H9 (cell line): Measurements from ENCODE around the gene DUOXA1. TPM values are rescaled to one million over a fixed set of nuclear protein-coding genes. Genes with fewer than 3 reads are reported as not detected.
A peak's percentile ranks its signal among the peaks of the same experiment; 100 is the strongest.

ENCODE experiments used
- DNase-seq: peaks from one replicate; pipeline ENCODE4 v3.0.0-alpha.2; 2017
- H2AFZ ChIP-seq: one replicate; pipeline ENCODE4 v1.6.1; 2013; ENCODE audit warnings: mild to moderate bottlenecking, low read length, control low read depth, moderate library complexity
- H2AK5ac ChIP-seq: 2 replicates; pipeline ENCODE4 v1.6.1; 2013; ENCODE audit warnings: low read length, control low read depth, mixed read lengths; ENCODE audit not compliant: insufficient read length
- H2BK120ac ChIP-seq: one replicate; pipeline ENCODE4 v1.6.1; 2013; ENCODE audit warnings: low read depth, mild to moderate bottlenecking, low read length, control low read depth, inconsistent platforms; ENCODE audit not compliant: poor library complexity, severe bottlenecking
- H2BK12ac ChIP-seq: 2 replicates; pipeline ENCODE4 v1.6.1; 2013; ENCODE audit warnings: low read length, control low read depth, mixed read lengths, low read depth; ENCODE audit not compliant: insufficient read length
- H2BK15ac ChIP-seq: 2 replicates; pipeline ENCODE4 v1.6.1; 2013; ENCODE audit warnings: low read depth, low read length, control low read depth
- H2BK20ac ChIP-seq: one replicate; pipeline ENCODE4 v1.6.1; 2013; ENCODE audit warnings: low read depth, mild to moderate bottlenecking, low read length, control low read depth, inconsistent platforms; ENCODE audit not compliant: poor library complexity, severe bottlenecking
- H2BK5ac ChIP-seq: 2 replicates; pipeline ENCODE4 v1.6.1; 2013; ENCODE audit warnings: low read length, control low read depth, mixed read lengths; ENCODE audit not compliant: insufficient read length
- H3K14ac ChIP-seq: 2 replicates; pipeline ENCODE4 v1.6.1; 2013; ENCODE audit warnings: low read length, control low read depth; ENCODE audit not compliant: insufficient read depth
- H3K18ac ChIP-seq: 2 replicates; pipeline ENCODE4 v1.6.1; 2013; ENCODE audit warnings: low read depth, mild to moderate bottlenecking, mixed read lengths, low read length, control low read depth; ENCODE audit not compliant: insufficient read length
- H3K23ac ChIP-seq: 2 replicates; pipeline ENCODE4 v1.6.1; 2013; ENCODE audit warnings: low read length, control low read depth, mixed read lengths, low read depth; ENCODE audit not compliant: insufficient read length
- H3K23me2 ChIP-seq: 2 replicates; pipeline ENCODE4 v1.6.1; 2013; ENCODE audit warnings: low read depth, mild to moderate bottlenecking, mixed read lengths, low read length, control low read depth; ENCODE audit not compliant: insufficient read length, poor library complexity, severe bottlenecking
- H3K27ac ChIP-seq: 2 replicates; pipeline ENCODE4 v1.5.1; 2013; ENCODE audit warnings: low read length, control low read depth, mixed read lengths, low read depth; ENCODE audit not compliant: insufficient read length
- H3K27me3 ChIP-seq: 2 replicates; pipeline ENCODE4 v1.6.1; 2013; ENCODE audit warnings: low read length, control low read depth, inconsistent platforms; ENCODE audit not compliant: insufficient read depth
- H3K4ac ChIP-seq: 2 replicates; pipeline ENCODE4 v1.6.1; 2013; ENCODE audit warnings: low read depth, mild to moderate bottlenecking, control low read depth, inconsistent platforms, low read length, moderate library complexity
- H3K4me1 ChIP-seq: 2 replicates; pipeline ENCODE4 v1.6.1; 2013; ENCODE audit warnings: low read length, control low read depth, inconsistent platforms; ENCODE audit not compliant: insufficient read depth
- H3K4me2 ChIP-seq: 2 replicates; pipeline ENCODE4 v1.6.1; 2013; ENCODE audit warnings: low read length, control low read depth, mixed read lengths; ENCODE audit not compliant: insufficient read length, insufficient read depth
- H3K56ac ChIP-seq: 2 replicates; pipeline ENCODE4 v1.6.1; 2013; ENCODE audit warnings: low read depth, mild to moderate bottlenecking, mixed read lengths, low read length, control low read depth; ENCODE audit not compliant: insufficient read length
- H3K79me1 ChIP-seq: 2 replicates; pipeline ENCODE4 v1.6.1; 2013; ENCODE audit warnings: low read depth, mild to moderate bottlenecking, moderate library complexity, low read length, control low read depth, inconsistent platforms; ENCODE audit not compliant: insufficient read depth, poor library complexity, severe bottlenecking
- H3K79me2 ChIP-seq: 2 replicates; pipeline ENCODE4 v1.6.1; 2013; ENCODE audit warnings: low read length, control low read depth, inconsistent platforms; ENCODE audit not compliant: insufficient read depth
- H3K9ac ChIP-seq: 2 replicates; pipeline ENCODE4 v1.6.1; 2013; ENCODE audit warnings: low read length, control low read depth, mixed read lengths; ENCODE audit not compliant: insufficient read length; ENCODE audit errors: extremely low read depth
- H3K9me3 ChIP-seq: one replicate; pipeline ENCODE4 v1.6.1; 2013; ENCODE audit warnings: low read depth, low read length, inconsistent platforms; ENCODE audit not compliant: control insufficient read depth
- H3T11ph ChIP-seq: one replicate; pipeline ENCODE4 v1.6.1; 2013; ENCODE audit warnings: mild to moderate bottlenecking, low read length, control low read depth, inconsistent platforms
- H4K20me1 ChIP-seq: one replicate; pipeline ENCODE4 v1.6.1; 2013; ENCODE audit not compliant: control insufficient read depth, insufficient read length, insufficient read depth
- H4K5ac ChIP-seq: 2 replicates; pipeline ENCODE4 v1.6.1; 2013; ENCODE audit warnings: low read depth, mild to moderate bottlenecking, mixed read lengths, low read length, control low read depth; ENCODE audit not compliant: insufficient read length
- H4K8ac ChIP-seq: replicated peaks from 2 replicates; pipeline ENCODE4 v1.6.1; 2013; ENCODE audit warnings: low read length, control low read depth, mixed read lengths, low read depth; ENCODE audit not compliant: insufficient read length
- H4K91ac ChIP-seq: 2 replicates; pipeline ENCODE4 v1.6.1; 2013; ENCODE audit warnings: low read depth, mild to moderate bottlenecking, moderate library complexity, mixed read lengths, low read length, control low read depth; ENCODE audit not compliant: insufficient read length
- H3K27ac Mint-ChIP-seq, 3 experiments: 2 replicates in 2 of 3; 3 replicates in 1 of 3; pipeline ENCODE4 v1.8.0; 2020 to 2021; ENCODE audit warnings: mixed read lengths in 3 of 3, mild to moderate bottlenecking in 1 of 3, moderate library complexity in 1 of 3
- H3K27me3 Mint-ChIP-seq: 2 replicates; pipeline ENCODE4 v1.8.0; 2021; ENCODE audit warnings: low read depth, mild to moderate bottlenecking, moderate library complexity, mixed read lengths
- H3K36me3 Mint-ChIP-seq, 3 experiments: 2 replicates in 2 of 3; 3 replicates in 1 of 3; pipeline ENCODE4 v1.8.0; 2020 to 2021; ENCODE audit warnings: low read depth in 3 of 3, mixed read lengths in 3 of 3; ENCODE audit not compliant: insufficient read depth in 1 of 3
- H3K4me1 Mint-ChIP-seq, 2 experiments: 2 replicates each; pipeline ENCODE4 v1.8.0; 2020; ENCODE audit warnings: mixed read lengths in 2 of 2
- H3K4me3 Mint-ChIP-seq, 2 experiments: 2 replicates in 1 of 2; 3 replicates in 1 of 2; pipeline ENCODE4 v1.8.0; 2020 to 2021; ENCODE audit warnings: mild to moderate bottlenecking in 2 of 2, mixed read lengths in 2 of 2, moderate library complexity in 1 of 2
- H3K9me3 Mint-ChIP-seq, 2 experiments: 2 replicates in 1 of 2; 3 replicates in 1 of 2; pipeline ENCODE4 v1.8.0; 2020; ENCODE audit warnings: mild to moderate bottlenecking in 2 of 2, mixed read lengths in 2 of 2, moderate library complexity in 1 of 2
- WGBS: extraction: QIAGEN DNeasy Blood & Tissue Kit; methylation state at CpG from one replicate; pipeline ENCODE4 v1.1.7; 2013; ENCODE audit warnings: missing lambda C conversion rate, low lambda C conversion rate, mixed read lengths; ENCODE audit not compliant: insufficient read length; ENCODE audit errors: extremely low coverage; 5-methylcytosine and 5-hydroxymethylcytosine counted together
- total RNA-seq: library from RNA; stranded (reverse); gene quantifications from 2 replicates; pipeline ENCODE4 v1.2.1, GENCODE V29; 2021
- TF ChIP-seq, protein P1 (sequence below): fragments of 200-600 bp; sonication (generic); conservative IDR thresholded peaks from 3 replicates; pipeline ENCODE4 v1.8.0; 2021; ENCODE audit warnings: antibody characterized with exemption, mild to moderate bottlenecking

The DUOXA1 gene
- total RNA-seq, 1 experiment from 2014 or later: 1.2 TPM

DNA sequence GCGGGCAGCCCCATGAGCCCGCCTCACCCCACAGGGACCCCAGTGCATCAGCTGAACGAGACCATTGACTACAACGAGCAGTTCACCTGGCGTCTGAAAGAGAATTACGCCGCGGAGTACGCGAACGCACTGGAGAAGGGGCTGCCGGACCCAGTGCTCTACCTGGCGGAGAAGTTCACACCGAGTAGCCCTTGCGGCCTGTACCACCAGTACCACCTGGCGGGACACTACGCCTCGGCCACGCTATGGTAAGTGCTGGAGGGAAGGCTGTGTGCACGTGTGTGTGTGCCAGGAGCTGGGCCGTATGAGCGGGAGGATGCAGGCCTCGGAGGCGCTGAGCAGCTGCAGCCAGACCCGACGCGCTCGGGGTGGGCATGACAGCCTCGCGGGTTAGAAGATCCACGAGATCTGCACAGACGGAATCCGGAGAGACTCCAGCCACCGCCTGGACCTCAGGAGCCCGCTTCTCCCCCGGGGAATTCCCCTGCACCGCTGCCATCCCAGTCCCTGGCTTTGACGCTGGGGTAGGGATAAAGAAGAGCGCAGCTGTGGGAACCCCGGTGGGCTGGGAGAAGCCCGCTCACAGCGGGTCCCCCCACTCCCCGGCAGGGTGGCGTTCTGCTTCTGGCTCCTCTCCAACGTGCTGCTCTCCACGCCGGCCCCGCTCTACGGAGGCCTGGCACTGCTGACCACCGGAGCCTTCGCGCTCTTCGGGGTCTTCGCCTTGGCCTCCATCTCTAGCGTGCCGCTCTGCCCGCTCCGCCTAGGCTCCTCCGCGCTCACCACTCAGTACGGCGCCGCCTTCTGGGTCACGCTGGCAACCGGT lies 13.0 kb downstream of the DUOXA1 start:
- DNase-seq: no peak
- Histone ChIP-seq H3K23ac (no peak overlapping the region), H4K91ac (no peak overlapping the region), H3K23me2 (peaks cover 2% of the 10 kb centered on the region), H3T11ph (no peak overlapping the region), H2AFZ (no peak overlapping the region), H4K5ac (no peak overlapping the region), H3K18ac (no peak overlapping the region), H3K4ac (no peak overlapping the region), H3K9ac (no peak overlapping the region), H2BK20ac (no peak overlapping the region), H3K14ac (no peak overlapping the region), H2BK5ac (no peak overlapping the region), H3K4me2 (peak overlapping the region; percentile 46), H3K27me3 (peaks cover 62% of the 10 kb centered on the region), H2BK15ac (no peak overlapping the region), H4K8ac (no peak overlapping the region), H3K79me2 (no peaks in the 10 kb centered on the region), H3K79me1 (no peaks in the 10 kb centered on the region), H3K4me1 (no peaks in the 10 kb centered on the region; the same call in 1 of the 2 replicates), H3K9me3 (no peaks in the 10 kb centered on the region), H3K27ac (no peak overlapping the region), H2BK120ac (no peak overlapping the region), H2BK12ac (no peak overlapping the region), H3K56ac (no peak overlapping the region), H2AK5ac (no peak overlapping the region), H4K20me1 (peaks cover 6% of the 10 kb centered on the region)
- Mint-ChIP-seq H3K27me3 (peaks cover 86% of the 10 kb centered on the region), H3K27ac (no peak overlapping the region), H3K9me3 (peaks cover 6 to 13% of the 10 kb centered on the region in 2 experiments), H3K4me3 (peak overlapping the region in 1 of 2 experiments; percentile 54; a peak in 1 of 5 replicates), H3K4me1 (peaks cover 20 to 38% of the 10 kb centered on the region in 2 experiments), H3K36me3 (no peaks in the 10 kb centered on the region; a peak in 2 of 7 replicates)
- no CpG with 5 or more reads among the region's 65 CpGs for WGBS
- TF ChIP-seq, protein P1, sequence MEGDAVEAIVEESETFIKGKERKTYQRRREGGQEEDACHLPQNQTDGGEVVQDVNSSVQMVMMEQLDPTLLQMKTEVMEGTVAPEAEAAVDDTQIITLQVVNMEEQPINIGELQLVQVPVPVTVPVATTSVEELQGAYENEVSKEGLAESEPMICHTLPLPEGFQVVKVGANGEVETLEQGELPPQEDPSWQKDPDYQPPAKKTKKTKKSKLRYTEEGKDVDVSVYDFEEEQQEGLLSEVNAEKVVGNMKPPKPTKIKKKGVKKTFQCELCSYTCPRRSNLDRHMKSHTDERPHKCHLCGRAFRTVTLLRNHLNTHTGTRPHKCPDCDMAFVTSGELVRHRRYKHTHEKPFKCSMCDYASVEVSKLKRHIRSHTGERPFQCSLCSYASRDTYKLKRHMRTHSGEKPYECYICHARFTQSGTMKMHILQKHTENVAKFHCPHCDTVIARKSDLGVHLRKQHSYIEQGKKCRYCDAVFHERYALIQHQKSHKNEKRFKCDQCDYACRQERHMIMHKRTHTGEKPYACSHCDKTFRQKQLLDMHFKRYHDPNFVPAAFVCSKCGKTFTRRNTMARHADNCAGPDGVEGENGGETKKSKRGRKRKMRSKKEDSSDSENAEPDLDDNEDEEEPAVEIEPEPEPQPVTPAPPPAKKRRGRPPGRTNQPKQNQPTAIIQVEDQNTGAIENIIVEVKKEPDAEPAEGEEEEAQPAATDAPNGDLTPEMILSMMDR: no peak
